HCT116 (cell line): ENCODE data around the gene ARHGAP12. TPM values are rescaled to one million over a fixed set of nuclear protein-coding genes. Genes with fewer than 3 reads are reported as not detected.

Source experiments
- ATAC-seq: fragments of 200-7000 bp; cut with Tn5 transposase; 2 replicates; pipeline ENCODE4 v1.9.1; 2020; ENCODE audit warnings: mild to moderate bottlenecking, moderate library complexity
- BruUV-seq: library from RNA; stranded (reverse); fragments of 400-500 nt; replicated peaks from 2 replicates; lab custom pipeline; 2021; lab: Mats Ljungman, UMichigan
- CTCF ChIA-PET: fragments of 300-600 bp; sonication (Branson Sonifier 250); formaldehyde crosslinking; loops from one replicate; lab custom pipeline; 2021; ENCODE audit warnings: antibody characterized with exemption; lab: Charles Lee
- POLR2A ChIA-PET: fragments of 300-600, 350-600 bp; sonication (Branson Sonifier 250); formaldehyde crosslinking; loops from one replicate; lab custom pipeline; 2021; ENCODE audit warnings: antibody characterized with exemption; lab: Charles Lee
- RAD21 ChIA-PET, 2 experiments: fragments of 300-600 bp; sonication (Branson Sonifier 250); formaldehyde crosslinking; loops; one replicate each; lab custom pipeline; 2023; ENCODE audit warnings: low total read pairs in 2 of 2; ENCODE audit not compliant: uncharacterized antibody in 2 of 2, unreplicated experiment in 2 of 2, low non-redundant PET in 1 of 2; lab: Charles Lee
- DNase-seq: peaks from one replicate; pipeline ENCODE4 v3.0.0-alpha.2; 2010; ENCODE audit warnings: low read depth, low spot score
- H2AFZ ChIP-seq: fragments of 200-600 bp; shearing (Covaris generic), sonication (generic); 2 replicates; pipeline ENCODE4 v1.6.1; 2017; ENCODE audit warnings: low read depth, mixed run types, mixed read lengths, antibody characterized with exemption, low read length; ENCODE audit not compliant: poor library complexity, severe bottlenecking
- H3K27ac ChIP-seq: 2 replicates; pipeline ENCODE4 v1.5.1; 2012; ENCODE audit warnings: low read depth, low read length
- H3K27me3 ChIP-seq: fragments of 200-600 bp; sonication (generic); 2 replicates; pipeline ENCODE4 v1.6.1; 2016; ENCODE audit warnings: mixed run types, low read length, mixed read lengths; ENCODE audit not compliant: insufficient read depth
- H3K36me3 ChIP-seq, 2 experiments: fragments of 200-500 bp in 1 of 2; fragments of 200-600 bp in 1 of 2; sonication (Bioruptor generic) in 1 of 2; sonication (generic) in 1 of 2; 2 replicates each; pipeline versions ENCODE4 v1.5.1 to v1.6.1; 2014 to 2016; ENCODE audit warnings: low read length in 2 of 2, inconsistent platforms in 1 of 2, mixed read lengths in 1 of 2, mixed run types in 1 of 2; ENCODE audit not compliant: insufficient read depth in 2 of 2, control insufficient read depth in 1 of 2
- H3K4me1 ChIP-seq, 2 experiments: fragments of 200-600 bp in 1 of 2; sonication (generic) in 1 of 2; 2 replicates each; pipeline versions ENCODE4 v1.5.1 to v1.6.1; 2012 to 2017; ENCODE audit warnings: low read length in 2 of 2, inconsistent platforms in 1 of 2, mild to moderate bottlenecking in 1 of 2, mixed read lengths in 1 of 2, mixed run types in 1 of 2, moderate library complexity in 1 of 2; ENCODE audit not compliant: insufficient read depth in 2 of 2, control insufficient read depth in 1 of 2
- H3K4me2 ChIP-seq: fragments of 200-600 bp; sonication (generic); 2 replicates; pipeline ENCODE4 v1.6.1; 2017; ENCODE audit warnings: mixed run types, low read length, mixed read lengths
- H3K4me3 ChIP-seq, 2 experiments: fragments of 200-600 bp in 1 of 2; sonication (generic) in 1 of 2; replicated peaks in 1 of 2; 2 replicates each; pipeline ENCODE4 v1.5.1; 2011 to 2016; ENCODE audit warnings: low read length in 2 of 2, control low read depth in 1 of 2, low read depth in 1 of 2, mild to moderate bottlenecking in 1 of 2, mixed read lengths in 1 of 2, mixed run types in 1 of 2
- H3K79me2 ChIP-seq: fragments of 200-600 bp; sonication (generic); 2 replicates; pipeline ENCODE4 v1.6.1; 2017; ENCODE audit warnings: mild to moderate bottlenecking, mixed run types, low read length, moderate library complexity, mixed read lengths; ENCODE audit not compliant: insufficient read depth
- H3K9ac ChIP-seq: fragments of 200-600 bp; sonication (generic); 2 replicates; pipeline ENCODE4 v1.6.1; 2016; ENCODE audit warnings: low read length, mixed read lengths
- H3K9me2 ChIP-seq: fragments of 200-600 bp; sonication (generic), shearing (Covaris generic); 2 replicates; pipeline ENCODE4 v1.6.1; 2017; ENCODE audit warnings: mixed run types, mild to moderate bottlenecking, moderate library complexity; ENCODE audit not compliant: insufficient read depth
- H3K9me3 ChIP-seq, 2 experiments: fragments of 200-500 bp in 1 of 2; fragments of 200-600 bp in 1 of 2; sonication (Bioruptor generic) in 1 of 2; sonication (generic) in 1 of 2; 2 replicates each; pipeline ENCODE4 v1.6.1; 2014 to 2017; ENCODE audit warnings: low read length in 2 of 2, mixed read lengths in 2 of 2, inconsistent platforms in 1 of 2, low read depth in 1 of 2, mild to moderate bottlenecking in 1 of 2, mixed run types in 1 of 2, moderate library complexity in 1 of 2; ENCODE audit not compliant: control insufficient read depth in 1 of 2, insufficient read depth in 1 of 2
- H4K20me1 ChIP-seq: fragments of 200-600 bp; sonication (generic), shearing (Covaris generic); 2 replicates; pipeline ENCODE4 v1.6.1; 2017; ENCODE audit warnings: mixed run types, mild to moderate bottlenecking, moderate library complexity; ENCODE audit not compliant: insufficient read depth
- ATF3 ChIP-seq: IDR thresholded peaks from 2 replicates; pipeline ENCODE4 v1.6.1; 2012
- CBX3 ChIP-seq: IDR thresholded peaks from 2 replicates; pipeline ENCODE4 v1.6.1; 2012; ENCODE audit warnings: low read depth
- CTCF ChIP-seq, 3 experiments: fragments of 200-600 bp in 1 of 3; sonication (generic) in 1 of 3; IDR thresholded peaks in 2 of 3; conservative IDR thresholded peaks in 1 of 3; 2 replicates each; pipeline ENCODE4 v1.5.1; 2012 to 2017; ENCODE audit warnings: low read depth in 2 of 3, low read length in 2 of 3, antibody characterized with exemption in 1 of 3, borderline replicate concordance in 1 of 3, control low read depth in 1 of 3, mild to moderate bottlenecking in 1 of 3, mixed read lengths in 1 of 3, mixed run types in 1 of 3, moderate library complexity in 1 of 3; ENCODE audit not compliant: insufficient read depth in 1 of 3
- EGR1 ChIP-seq: IDR thresholded peaks from 2 replicates; pipeline ENCODE4 v1.6.1; 2012; ENCODE audit warnings: low read depth
- ELF1 ChIP-seq: IDR thresholded peaks from 2 replicates; pipeline ENCODE4 v1.6.1; 2012; ENCODE audit warnings: low read depth, borderline replicate concordance
- EZH2 ChIP-seq: fragments of 200-600 bp; sonication (generic); IDR thresholded peaks from 2 replicates; pipeline ENCODE4 v1.6.1; 2017; ENCODE audit warnings: antibody characterized with exemption, mixed run types
- EZH2phosphoT487 ChIP-seq: fragments of 200-600 bp; IDR thresholded peaks from 2 replicates; pipeline ENCODE4 v1.6.1; 2018; ENCODE audit warnings: antibody characterized with exemption, borderline replicate concordance
- FOSL1 ChIP-seq: IDR thresholded peaks from 2 replicates; pipeline ENCODE4 v1.6.1; 2012; ENCODE audit warnings: low read depth
- JUND ChIP-seq: IDR thresholded peaks from 2 replicates; pipeline ENCODE4 v1.6.1; 2012
- MAX ChIP-seq: IDR thresholded peaks from 2 replicates; pipeline ENCODE4 v1.6.1; 2012
- POLR2A ChIP-seq: IDR thresholded peaks from 2 replicates; pipeline ENCODE4 v1.7.0; 2011; ENCODE audit warnings: borderline replicate concordance; ENCODE audit not compliant: insufficient read depth, insufficient read length; ENCODE audit errors: extremely low read depth
- POLR2AphosphoS5 ChIP-seq: IDR thresholded peaks from 2 replicates; pipeline ENCODE4 v1.6.1; 2011; ENCODE audit warnings: mild to moderate bottlenecking, low read depth, low read length, moderate library complexity
- RAD21 ChIP-seq: IDR thresholded peaks from 2 replicates; pipeline ENCODE4 v1.6.1; 2012; ENCODE audit warnings: low read depth, mild to moderate bottlenecking
- SIN3A ChIP-seq: IDR thresholded peaks from 2 replicates; pipeline ENCODE4 v1.6.1; 2012; ENCODE audit warnings: low read depth
- SP1 ChIP-seq: IDR thresholded peaks from 2 replicates; pipeline ENCODE4 v1.6.1; 2012; ENCODE audit warnings: low read depth
- SRF ChIP-seq: IDR thresholded peaks from 2 replicates; pipeline ENCODE4 v1.6.1; 2012; ENCODE audit warnings: low read depth
- TCF7L2 ChIP-seq: IDR thresholded peaks from 2 replicates; pipeline ENCODE4 v1.7.0; 2011; ENCODE audit warnings: borderline replicate concordance, inconsistent platforms; ENCODE audit not compliant: insufficient read depth, insufficient read length; ENCODE audit errors: extremely low read depth
- YY1 ChIP-seq: IDR thresholded peaks from 2 replicates; pipeline ENCODE4 v1.6.1; 2011; ENCODE audit warnings: low read length, low read depth, moderate library complexity, mild to moderate bottlenecking; ENCODE audit not compliant: insufficient replicate concordance; ENCODE audit errors: extremely low read depth
- ZFX ChIP-seq: fragments of 450-650 bp; IDR thresholded peaks from 2 replicates; pipeline ENCODE4 v1.6.1; 2017
- ZNF274 ChIP-seq: fragments of 200-500 bp; sonication (Bioruptor generic); IDR thresholded peaks from 2 replicates; pipeline ENCODE4 v1.6.1; 2014; ENCODE audit warnings: mild to moderate bottlenecking, low read depth, low read length, inconsistent platforms
- intact Hi-C: fragments of 100-400 bp; cut with micrococcal nuclease; formaldehyde crosslinking; loops from 2 replicates; pipeline ENCODE4 v1.10.0; 2022
- total RNA-seq: library from RNA; stranded (reverse); gene quantifications from one replicate; pipeline ENCODE4 v1.2.1, GENCODE V29; 2021; ENCODE audit not compliant: unreplicated experiment

ARHGAP12 gene
- total RNA-seq, 1 experiment from 2014 or later = 80.3 TPM

- intact Hi-C loops = no loop called here
- H3K79me2 ChIP-seq = peaks cover 100% of the 10 kb centered on the region
- no peaks in the 10 kb centered on the region for H3K27me3 ChIP-seq
- H2AFZ ChIP-seq = no peak overlapping the region
- peaks cover 52 to 74% of the 10 kb centered on the region in 2 experiments for H3K4me1 ChIP-seq
- RAD21 ChIA-PET = no interaction called here
- H3K27ac ChIP-seq = 0 out of 2 replicates have a peak overlapping the region, but pooled peaks have one; percentile 5
- CTCF ChIA-PET = no interaction called here
- no peaks in the 10 kb centered on the region for H3K9me2 ChIP-seq
- H3K4me2 ChIP-seq = peak overlapping the region; percentile 6
- DNase-seq (no peak), ATAC-seq (no peak)
- 0 out of 4 replicates have a peak, but pooled peaks cover 0 to 4% of the 10 kb centered on the region in 2 experiments for H3K36me3 ChIP-seq
- no peak overlapping the region for H3K4me3 ChIP-seq
- H3K9me3 ChIP-seq = no peaks in the 10 kb centered on the region
- TF ChIP-seq ZNF274 (no peak), CTCF (IDR thresholded peaks at IDR 0.05 in 2 of 3, conservative IDR thresholded peaks at IDR 0.05 in 1 of 3; ENCODE audit: borderline replicate concordance in 1 of 3, insufficient read depth in 1 of 3, low read depth in 2 of 3, low read length in 2 of 3) (no peak), EGR1 (no peak), ELF1 (no peak), ATF3 (no peak), SIN3A (no peak), FOSL1 (no peak), JUND (no peak), EZH2phosphoT487 (no peak), ZFX (no peak), RAD21 (no peak), CBX3 (no peak), POLR2A (no peak), YY1 (no peak), TCF7L2 (no peak), SP1 (no peak), POLR2AphosphoS5 (no peak), EZH2 (no peak), SRF (no peak), MAX (no peak)
- peaks cover 5% of the 10 kb centered on the region; the same call in 1 of the 2 replicates for H4K20me1 ChIP-seq
- no peak overlapping the region for H3K9ac ChIP-seq
- BruUV-seq = no TSS peak
- POLR2A ChIA-PET = no interaction called here
Observed at GRCh38 chr10:31923389-31923788, 5.2 kb downstream of the ARHGAP12 start.
